Measurements from ENCODE around the gene CAPZB.

GRCh38 chr1:19423130-19423529 lies 62.2 kb downstream of the CAPZB start:
- TF ChIP-seq CTCF (IDR thresholded peaks at IDR 0.05) (no peak), POLR2A (IDR thresholded peaks at IDR 0.05) (no peak)

Measured in adrenal gland (tissue), 5 donors.